ENCODE data around the gene FOSB. TPM values are rescaled to one million over a fixed set of nuclear protein-coding genes. Genes with fewer than 3 reads are reported as not detected.

The FOSB gene
- total and polyA plus RNA-seq, 2 experiments from 2014 or later, result 8.3 to 11.9 TPM

DNA sequence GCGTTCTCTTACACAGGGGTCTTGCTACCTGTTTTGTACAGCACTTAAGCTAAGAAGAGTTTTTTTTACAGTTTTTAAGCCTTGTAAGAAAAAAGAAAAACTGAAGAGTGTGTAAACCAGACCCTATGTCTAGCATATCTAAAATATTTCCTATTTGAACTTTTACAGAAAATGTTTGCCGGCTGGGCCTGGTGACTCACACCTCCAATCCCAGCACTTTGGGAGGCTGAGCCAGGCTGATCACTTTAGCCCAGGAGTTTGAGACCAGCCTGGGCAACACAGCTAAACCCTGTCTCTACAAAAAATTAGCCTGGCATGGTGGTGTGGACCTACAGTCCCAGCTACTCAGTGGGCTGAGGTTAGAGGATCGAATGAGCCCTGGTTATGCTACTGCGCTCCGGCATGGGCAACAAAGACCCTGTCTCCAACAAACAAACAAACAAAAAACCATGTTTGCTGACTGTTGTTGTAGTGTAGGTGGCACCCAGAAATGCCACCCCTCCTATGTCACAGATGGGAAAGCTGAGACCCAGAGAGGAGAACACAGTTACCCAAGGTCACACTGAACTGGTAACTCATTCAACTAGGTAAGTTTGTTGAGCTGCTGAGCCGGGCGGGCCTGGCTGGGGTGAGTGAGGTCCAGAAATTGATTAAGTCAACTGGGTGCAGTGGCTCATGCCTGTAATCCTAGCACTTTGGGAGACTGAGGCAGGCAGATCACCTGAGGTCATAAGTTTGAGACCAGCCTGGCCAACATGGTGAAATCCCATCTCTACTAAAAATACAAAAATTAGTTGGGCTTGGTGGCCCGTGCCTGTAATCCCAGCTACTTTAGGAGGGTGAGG, 37.6 kb downstream of the FOSB start:
- Histone ChIP-seq H3K27me3 (replicated peaks; ENCODE audit: insufficient read depth) (no peaks in the 10 kb centered on the region), H3K9me2 (ENCODE audit: insufficient read depth) (no peaks in the 10 kb centered on the region), H2AFZ (no peak overlapping the region), H3K79me2 (ENCODE audit: insufficient read depth) (peaks cover 31% of the 10 kb centered on the region), H3K4me1 (ENCODE audit: insufficient read depth) (peaks cover 15% of the 10 kb centered on the region), H3K4me3 (no peak overlapping the region), H3K27ac (peak overlapping the region; percentile 72), H3K9me3 (ENCODE audit: low read depth) (no peaks in the 10 kb centered on the region), H3F3A (ENCODE audit: insufficient read depth) (peaks cover 16% of the 10 kb centered on the region), H4K20me1 (ENCODE audit: insufficient read depth) (no peaks in the 10 kb centered on the region), H3K4me2 (ENCODE audit: unreplicated experiment) (no peak overlapping the region), H3K36me3 (ENCODE audit: low read depth) (no peaks in the 10 kb centered on the region), H3K9ac (0 out of 2 replicates have a peak overlapping the region, but pooled peaks have one; percentile 86)
- 78 to 79% methylated on average over 8 of the region's 8 CpGs for WGBS, 2 experiments (ENCODE audit: low coverage in 1 of 2, low lambda C conversion rate in 2 of 2, missing lambda C conversion rate in 2 of 2)
- no peak for TF ChIP-seq EZH2phosphoT487 (IDR thresholded peaks at IDR 0.05; ENCODE audit: insufficient read depth, low read depth)
- no peak for TF ChIP-seq EZH2 (IDR thresholded peaks at IDR 0.05; ENCODE audit: insufficient read depth, poor library complexity, severe bottlenecking)
- in situ Hi-C loops (cut with MboI), result no loop called here
- DNase-seq, result peak; percentile 64

DNA sequence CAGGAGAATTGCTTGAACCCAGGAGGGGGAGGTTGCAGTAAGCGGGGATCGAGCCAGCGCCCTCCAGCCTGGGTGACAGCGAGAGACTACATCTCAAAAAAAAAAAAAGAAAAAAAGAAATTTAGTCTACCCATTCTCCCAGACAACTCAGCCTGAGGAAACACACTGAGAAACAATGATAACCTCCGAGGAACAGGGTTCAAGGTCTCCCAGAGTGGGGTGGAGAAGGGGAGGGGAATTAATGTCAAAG, 38.1 kb downstream of the FOSB start:
- H3K9ac ChIP-seq, result peak overlapping the region; percentile 86
- 36 to 53% methylated on average over 5 of the region's 5 CpGs for WGBS, 2 experiments (ENCODE audit: low coverage in 1 of 2, low lambda C conversion rate in 2 of 2, missing lambda C conversion rate in 2 of 2)
- DNase-seq, result no peak
- H3K4me3 ChIP-seq, result peak overlapping the region; percentile 99
- H3F3A ChIP-seq (ENCODE audit: insufficient read depth), result peaks cover 16% of the 10 kb centered on the region
- H3K27ac ChIP-seq, result peak overlapping the region; percentile 72
- no peaks in the 10 kb centered on the region for H3K9me2 ChIP-seq (ENCODE audit: insufficient read depth)
- in situ Hi-C loops (cut with MboI), result no loop called here
- no peaks in the 10 kb centered on the region for H3K36me3 ChIP-seq (ENCODE audit: low read depth)
- H3K27me3 ChIP-seq (replicated peaks; ENCODE audit: insufficient read depth), result no peaks in the 10 kb centered on the region
- TF ChIP-seq EZH2phosphoT487 (IDR thresholded peaks at IDR 0.05; ENCODE audit: insufficient read depth, low read depth) (no peak), EZH2 (IDR thresholded peaks at IDR 0.05; ENCODE audit: insufficient read depth, poor library complexity, severe bottlenecking) (no peak)
- H3K4me2 ChIP-seq (ENCODE audit: unreplicated experiment), result peak overlapping the region; percentile 97
- H2AFZ ChIP-seq, result peak overlapping the region; percentile 88
- H3K4me1 ChIP-seq (ENCODE audit: insufficient read depth), result peaks cover 15% of the 10 kb centered on the region
- H3K79me2 ChIP-seq (ENCODE audit: insufficient read depth), result peaks cover 36% of the 10 kb centered on the region
- no peaks in the 10 kb centered on the region for H4K20me1 ChIP-seq (ENCODE audit: insufficient read depth)
- no peaks in the 10 kb centered on the region for H3K9me3 ChIP-seq (ENCODE audit: low read depth)

DNA sequence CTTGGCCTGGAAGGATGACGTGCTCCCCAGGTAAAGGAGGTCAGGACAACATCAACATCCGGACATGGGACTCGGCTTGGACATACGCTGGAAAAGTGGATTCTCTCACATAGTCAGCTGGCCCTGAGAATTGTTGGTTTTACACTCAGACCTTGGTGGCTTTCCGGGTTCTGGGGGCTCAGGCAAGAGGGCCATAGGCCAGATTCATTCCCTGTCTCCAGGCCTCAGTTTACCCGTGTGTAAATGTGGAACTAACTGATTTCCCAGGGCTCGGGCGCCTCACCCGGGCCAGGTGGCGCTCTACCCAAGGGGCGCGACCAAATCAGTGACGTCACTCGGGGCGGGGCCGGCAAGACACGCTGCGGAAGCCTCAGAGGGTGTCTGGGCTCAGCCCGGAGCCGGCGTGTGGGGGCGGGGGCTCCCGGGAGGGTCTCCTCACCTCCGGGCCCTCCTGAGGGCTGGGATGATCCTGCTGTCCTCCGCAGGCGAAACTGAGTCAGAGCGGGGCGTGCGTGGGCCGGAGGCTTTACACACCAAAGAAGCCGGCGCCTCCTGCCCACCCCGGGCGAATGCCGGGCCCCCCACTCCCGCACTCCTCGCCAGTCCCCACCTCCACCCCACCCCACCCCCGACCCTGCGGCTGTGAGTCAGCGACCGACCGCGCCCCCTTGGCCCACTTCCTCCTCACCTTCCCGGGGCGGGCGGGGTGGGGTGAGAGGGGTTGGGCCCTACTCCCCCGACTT, 38.6 kb downstream of the FOSB start:
- Histone ChIP-seq H4K20me1 (ENCODE audit: insufficient read depth) (no peaks in the 10 kb centered on the region), H3K9me2 (ENCODE audit: insufficient read depth) (no peaks in the 10 kb centered on the region), H3K9ac (peak overlapping the region; percentile 86), H3F3A (ENCODE audit: insufficient read depth) (peaks cover 16% of the 10 kb centered on the region), H3K4me1 (ENCODE audit: insufficient read depth) (peaks cover 15% of the 10 kb centered on the region), H3K36me3 (ENCODE audit: low read depth) (no peaks in the 10 kb centered on the region), H3K27me3 (replicated peaks; ENCODE audit: insufficient read depth) (no peaks in the 10 kb centered on the region), H3K9me3 (ENCODE audit: low read depth) (no peaks in the 10 kb centered on the region), H3K4me2 (ENCODE audit: unreplicated experiment) (peak overlapping the region; percentile 97), H3K4me3 (peak overlapping the region; percentile 99), H3K79me2 (ENCODE audit: insufficient read depth) (peaks cover 41% of the 10 kb centered on the region), H3K27ac (peak overlapping the region; percentile 72), H2AFZ (peak overlapping the region; percentile 88)
- WGBS, 2 experiments (ENCODE audit: low coverage in 1 of 2, low lambda C conversion rate in 2 of 2, missing lambda C conversion rate in 2 of 2), result 1 to 3% methylated on average over 24 to 42 of the region's 47 CpGs
- in situ Hi-C loops (cut with MboI), result no loop called here
- peak; percentile 96 for DNase-seq
- TF ChIP-seq EZH2phosphoT487 (IDR thresholded peaks at IDR 0.05; ENCODE audit: insufficient read depth, low read depth) (no peak), EZH2 (IDR thresholded peaks at IDR 0.05; ENCODE audit: insufficient read depth, poor library complexity, severe bottlenecking) (no peak)

DNA sequence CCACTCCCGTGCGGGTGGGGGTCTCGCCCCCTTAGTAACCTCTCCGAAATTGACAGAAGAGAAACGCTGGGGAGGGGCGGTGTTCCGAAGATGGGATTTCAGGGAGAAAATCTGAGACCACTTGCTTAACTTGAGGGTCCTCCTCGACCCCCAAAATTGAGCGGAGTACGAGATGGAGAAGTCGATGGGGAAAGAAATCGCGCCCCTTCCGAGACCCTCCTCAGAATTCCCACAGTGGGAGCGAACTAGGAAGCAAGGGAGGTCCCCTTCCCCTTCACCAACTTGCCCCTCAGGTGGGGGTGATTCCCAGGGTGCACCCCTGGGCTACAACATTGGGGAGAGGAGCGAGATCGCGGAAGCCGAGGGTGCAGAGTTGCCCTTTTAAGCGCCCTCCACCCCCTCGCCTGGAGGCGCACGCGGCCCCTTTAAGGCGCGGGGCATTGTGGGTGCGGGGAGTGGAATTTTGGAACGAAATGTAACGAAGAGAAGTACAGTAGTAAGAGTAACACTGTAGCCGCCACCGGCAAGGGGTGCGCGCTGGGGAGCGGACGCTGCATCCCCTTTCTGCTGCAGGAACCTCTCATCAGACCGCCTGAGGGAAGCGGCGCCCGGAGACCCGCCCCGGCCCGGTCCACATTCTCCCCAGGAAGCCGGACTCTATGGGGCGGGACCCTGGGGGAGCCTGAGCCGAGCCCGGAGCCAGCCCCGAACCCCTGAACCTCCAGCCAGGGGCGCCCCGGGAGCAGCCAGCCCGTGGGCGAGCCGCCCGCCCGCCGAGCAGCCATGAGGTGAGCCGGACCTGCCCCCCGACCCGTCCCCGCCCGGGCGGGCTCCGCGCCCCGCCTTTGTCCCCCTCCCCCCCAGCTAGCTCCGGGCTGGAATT, 39.4 kb downstream of the FOSB start, which contains the start of gene VASP:
Gene VASP, plus strand, starts transcription at position 491 of the 883 bp plus-strand sequence. Its CDS starts 293 bp downstream, at position 784.
- Histone ChIP-seq H3K9me3 (ENCODE audit: low read depth) (no peaks in the 10 kb centered on the region), H3K27me3 (replicated peaks; ENCODE audit: insufficient read depth) (no peaks in the 10 kb centered on the region), H3K4me2 (ENCODE audit: unreplicated experiment) (peak within 1 kb of the TSS; percentile 97), H3K79me2 (ENCODE audit: insufficient read depth) (peaks cover 49% of the 10 kb centered on the region), H3F3A (ENCODE audit: insufficient read depth) (peaks cover 16% of the 10 kb centered on the region), H3K27ac (peak within 1 kb of the TSS; percentile 72), H2AFZ (peak within 1 kb of the TSS; percentile 88), H4K20me1 (ENCODE audit: insufficient read depth) (no peaks in the 10 kb centered on the region), H3K4me3 (peak within 1 kb of the TSS; percentile 99), H3K9ac (peak within 1 kb of the TSS; percentile 86), H3K4me1 (ENCODE audit: insufficient read depth) (peaks cover 15% of the 10 kb centered on the region), H3K9me2 (ENCODE audit: insufficient read depth) (no peaks in the 10 kb centered on the region), H3K36me3 (ENCODE audit: low read depth) (no peaks in the 10 kb centered on the region)
- DNase-seq, result peak; percentile 93
- TF ChIP-seq EZH2phosphoT487 (IDR thresholded peaks at IDR 0.05; ENCODE audit: insufficient read depth, low read depth) (no peak), EZH2 (IDR thresholded peaks at IDR 0.05; ENCODE audit: insufficient read depth, poor library complexity, severe bottlenecking) (no peak)
- in situ Hi-C loops (cut with MboI), result no loop called here
- WGBS, 2 experiments (ENCODE audit: low coverage in 1 of 2, low lambda C conversion rate in 2 of 2, missing lambda C conversion rate in 2 of 2), result 1 to 2% methylated on average over 37 to 45 of the region's 65 CpGs
